Smooth muscle cell (in vitro differentiated cells): ENCODE results near the gene PTTG1IP. TPM values are rescaled to one million over a fixed set of nuclear protein-coding genes. Genes with fewer than 3 reads are reported as not detected.

Source experiments
- DNase-seq: peaks from one replicate; lab custom pipeline; 2025; ENCODE audit not compliant: unreplicated experiment; lab: John Stamatoyannopoulos, UW
- H2AFZ ChIP-seq: fragments of 200-600 bp; sonication (generic); 2 replicates; pipeline ENCODE4 v1.6.0; 2016; ENCODE audit warnings: antibody characterized with exemption, low read depth, mild to moderate bottlenecking
- H3F3A ChIP-seq: fragments of 200-600 bp; sonication (generic); 2 replicates; pipeline ENCODE4 v1.6.0; 2017; ENCODE audit warnings: antibody characterized with exemption, low read depth
- H3K27ac ChIP-seq: fragments of 200-600 bp; sonication (generic); 2 replicates; pipeline ENCODE4 v1.5.1; 2016; ENCODE audit warnings: low read depth, mild to moderate bottlenecking
- H3K27me3 ChIP-seq: fragments of 200-600 bp; sonication (generic); 2 replicates; pipeline ENCODE4 v1.6.1; 2016; ENCODE audit warnings: low read depth, mild to moderate bottlenecking
- H3K36me3 ChIP-seq: fragments of 200-600 bp; sonication (generic); 2 replicates; pipeline ENCODE4 v1.5.1; 2016; ENCODE audit warnings: low read depth
- H3K4me1 ChIP-seq: fragments of 200-600 bp; sonication (generic); 2 replicates; pipeline ENCODE4 v1.5.1; 2016; ENCODE audit warnings: low read depth
- H3K4me2 ChIP-seq: fragments of 200-600 bp; sonication (generic); 2 replicates; pipeline ENCODE4 v1.6.0; 2016; ENCODE audit warnings: mild to moderate bottlenecking
- H3K4me3 ChIP-seq: fragments of 200-600 bp; sonication (generic); 2 replicates; pipeline ENCODE4 v1.5.1; 2016; ENCODE audit warnings: mild to moderate bottlenecking
- H3K79me2 ChIP-seq: fragments of 200-600 bp; sonication (generic); 2 replicates; pipeline ENCODE4 v1.6.0; 2016; ENCODE audit warnings: low read depth, mild to moderate bottlenecking
- H3K9ac ChIP-seq: fragments of 200-600 bp; sonication (generic); 2 replicates; pipeline ENCODE4 v1.6.0; 2016; ENCODE audit warnings: low read depth
- H3K9me3 ChIP-seq: fragments of 200-600 bp; sonication (generic); replicated peaks from 2 replicates; pipeline ENCODE4 v1.5.1; 2016; ENCODE audit warnings: low read depth
- H4K20me1 ChIP-seq: fragments of 200-600 bp; sonication (generic); 2 replicates; pipeline ENCODE4 v1.6.0; 2016; ENCODE audit warnings: low read depth
- CTCF ChIP-seq: fragments of 200-600 bp; sonication (generic); IDR thresholded peaks from 2 replicates; pipeline ENCODE4 v1.5.1; 2017; ENCODE audit warnings: borderline replicate concordance, mild to moderate bottlenecking, antibody characterized with exemption; ENCODE audit not compliant: insufficient read depth, poor library complexity, severe bottlenecking
- WGBS: methylation state at CpG from one replicate; pipeline ENCODE4 v1.1.7; 2016; ENCODE audit warnings: low lambda C conversion rate; 5-methylcytosine and 5-hydroxymethylcytosine counted together
- polyA plus RNA-seq: library from polyadenylated mRNA; unstranded; fragments of >200 nt; fragmentation: Nextera tagmentation; extraction: Ambion mirVana; gene quantifications from 2 replicates; pipeline ENCODE4 v1.2.1, GENCODE V29; 2016
- total RNA-seq: library from RNA; depleted of rRNA; stranded (reverse); fragments of >200 nt; gene quantifications from 2 replicates; pipeline ENCODE4 v1.2.3, GENCODE V29; 2014

PTTG1IP gene
- total and polyA plus RNA-seq, 2 experiments from 2014 or later: 331 to 340 TPM

GRCh38 chr21:44850905-44851657 is 22.4 kb downstream of the PTTG1IP start:
- no peak overlapping the region for H3K9ac ChIP-seq
- H3K27ac ChIP-seq: no peak overlapping the region
- H3K9me3 ChIP-seq: no peaks in the 10 kb centered on the region
- WGBS: 93% methylated on average over 26 of the region's 26 CpGs
- TF ChIP-seq CTCF: no peak
- peaks cover 13% of the 10 kb centered on the region for H3K36me3 ChIP-seq
- DNase-seq: no peak
- H3K27me3 ChIP-seq: no peaks in the 10 kb centered on the region
- H3K4me3 ChIP-seq: no peak overlapping the region
- peaks cover 6% of the 10 kb centered on the region for H3K4me1 ChIP-seq
- H3K79me2 ChIP-seq: peaks cover 34% of the 10 kb centered on the region
- H3F3A ChIP-seq: peaks cover 9% of the 10 kb centered on the region
- H3K4me2 ChIP-seq: no peak overlapping the region
- H4K20me1 ChIP-seq: peaks cover 77% of the 10 kb centered on the region
- H2AFZ ChIP-seq: no peak overlapping the region

GRCh38 chr21:44850208-44850800 is 23.2 kb downstream of the PTTG1IP start:
- Histone ChIP-seq H3K4me1 (peaks cover 12% of the 10 kb centered on the region), H3K9me3 (no peaks in the 10 kb centered on the region), H2AFZ (no peak overlapping the region), H3K4me3 (no peak overlapping the region), H3K36me3 (peaks cover 13% of the 10 kb centered on the region), H3K79me2 (peaks cover 27% of the 10 kb centered on the region), H3K9ac (no peak overlapping the region), H3F3A (peaks cover 9% of the 10 kb centered on the region), H3K4me2 (no peak overlapping the region), H3K27me3 (no peaks in the 10 kb centered on the region), H4K20me1 (peaks cover 70% of the 10 kb centered on the region), H3K27ac (no peak overlapping the region)
- 97% methylated on average over 20 of the region's 20 CpGs for WGBS
- DNase-seq: no peak
- no peak for TF ChIP-seq CTCF

GRCh38 chr21:44849616-44850130 is 23.8 kb downstream of the PTTG1IP start:
- Histone ChIP-seq H3K27ac (no peak overlapping the region), H3F3A (peaks cover 9% of the 10 kb centered on the region), H3K79me2 (peaks cover 20% of the 10 kb centered on the region), H3K27me3 (no peaks in the 10 kb centered on the region), H3K4me3 (no peak overlapping the region), H3K9me3 (no peaks in the 10 kb centered on the region), H2AFZ (no peak overlapping the region), H3K36me3 (peaks cover 13% of the 10 kb centered on the region), H3K9ac (no peak overlapping the region), H3K4me1 (peaks cover 12% of the 10 kb centered on the region), H4K20me1 (peaks cover 63% of the 10 kb centered on the region), H3K4me2 (no peak overlapping the region)
- WGBS: 98% methylated on average over 12 of the region's 12 CpGs
- TF ChIP-seq CTCF: no peak
- DNase-seq: no peak
